GM12892 (cell line): ENCODE data around the gene LIF.

Experiments used
- POLR2A ChIP-seq: IDR thresholded peaks from 2 replicates; pipeline ENCODE4 v1.6.1; 2011; ENCODE audit warnings: low read depth, low read length, control low read depth
- POLR2AphosphoS5 ChIP-seq: IDR thresholded peaks from 2 replicates; pipeline ENCODE4 v1.6.1; 2011; ENCODE audit warnings: low read depth, low read length, control low read depth
- TAF1 ChIP-seq: IDR thresholded peaks from 2 replicates; pipeline ENCODE4 v1.6.1; 2011; ENCODE audit warnings: low read depth, mild to moderate bottlenecking, control low read depth, low read length, borderline replicate concordance

DNA sequence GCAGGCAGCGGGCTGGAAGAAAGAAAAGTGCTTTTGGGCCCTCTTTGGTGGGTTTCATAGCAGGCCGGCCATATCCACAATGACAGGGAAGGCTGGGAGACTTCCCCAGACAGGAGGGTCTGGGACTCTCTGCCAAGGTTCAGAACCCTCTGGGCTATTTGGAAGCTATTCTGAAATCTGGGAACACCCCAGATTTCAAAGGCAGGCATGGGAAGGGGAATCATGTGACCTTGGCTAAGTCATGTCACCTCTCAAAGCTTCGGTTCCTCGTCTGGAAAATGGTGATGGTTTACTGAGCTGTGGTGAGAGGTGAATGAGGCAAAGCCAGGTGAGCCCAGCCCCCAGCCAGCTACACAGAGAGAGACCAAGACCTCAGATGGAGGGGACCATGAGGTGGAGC lies 38.1 kb upstream of the LIF start:
- TF ChIP-seq TAF1 (no peak), POLR2A (no peak), POLR2AphosphoS5 (no peak)
